H1 (cell line): ENCODE results near the gene LIFR. TPM values are rescaled to one million over a fixed set of nuclear protein-coding genes. Genes with fewer than 3 reads are reported as not detected.

Experiments
- CTCF ChIA-PET: fragments of 300-600 bp; sonication (Branson Sonifier 250); formaldehyde crosslinking; loops from one replicate; lab custom pipeline; 2021; ENCODE audit not compliant: partially characterized antibody; lab: Charles Lee
- POLR2A ChIA-PET: fragments of 300-600 bp; sonication (Branson Sonifier 250); formaldehyde crosslinking; loops from one replicate; lab custom pipeline; 2021; ENCODE audit warnings: inconsistent platforms; ENCODE audit not compliant: partially characterized antibody; lab: Charles Lee
- DNase-seq, 2 experiments: peaks; one replicate each; pipeline versions ENCODE4 v3.0.0 to v3.0.0-alpha.2; 2010 to 2022; ENCODE audit warnings: low spot score in 2 of 2, low read depth in 1 of 2, mixed read lengths in 1 of 2
- FAIRE-seq: peaks from 2 replicates; lab custom pipeline; 2011; peaks lifted over from hg19 to GRCh38; lab: Jason Lieb, UNC
- H2AFZ ChIP-seq: 2 replicates; pipeline ENCODE4 v1.8.1; 2012; ENCODE audit warnings: low read length, inconsistent platforms
- H2AK5ac ChIP-seq: 2 replicates; pipeline ENCODE4 v1.6.1; 2013; ENCODE audit warnings: low read depth, low read length
- H2BK120ac ChIP-seq: replicated peaks from 2 replicates; pipeline ENCODE3; 2013; ENCODE audit warnings: low read depth, low read length, inconsistent platforms
- H2BK12ac ChIP-seq: 2 replicates; pipeline ENCODE4 v1.6.1; 2013; ENCODE audit warnings: low read depth, low read length
- H2BK15ac ChIP-seq: 2 replicates; pipeline ENCODE4 v1.6.1; 2013; ENCODE audit warnings: low read length
- H2BK20ac ChIP-seq: 2 replicates; pipeline ENCODE4 v1.6.1; 2013; ENCODE audit warnings: low read length
- H2BK5ac ChIP-seq: 2 replicates; pipeline ENCODE4 v1.6.1; 2013; ENCODE audit warnings: low read depth, low read length
- H3K14ac ChIP-seq: 2 replicates; pipeline ENCODE4 v1.6.1; 2013; ENCODE audit warnings: inconsistent platforms; ENCODE audit not compliant: insufficient read length
- H3K18ac ChIP-seq: 2 replicates; pipeline ENCODE4 v1.6.1; 2013; ENCODE audit warnings: low read length; ENCODE audit errors: extremely low read depth
- H3K23ac ChIP-seq: 2 replicates; pipeline ENCODE4 v1.6.1; 2013; ENCODE audit warnings: inconsistent platforms; ENCODE audit not compliant: insufficient read length
- H3K23me2 ChIP-seq: 2 replicates; pipeline ENCODE4 v1.6.1; 2013; ENCODE audit warnings: low read depth, low read length
- H3K27ac ChIP-seq: 2 replicates; pipeline ENCODE4 v1.6.1; 2011; ENCODE audit warnings: low read depth, low read length, inconsistent platforms
- H3K27me3 ChIP-seq, 4 experiments: replicated peaks in 1 of 4; 1 replicate in 1 of 4; 2 replicates in 3 of 4; pipeline versions ENCODE4 v1.6.1 to v1.8.1; 2011 to 2013; ENCODE audit warnings: low read length in 3 of 4, mild to moderate bottlenecking in 3 of 4, inconsistent platforms in 2 of 4, mixed read lengths in 2 of 4, moderate library complexity in 1 of 4; ENCODE audit not compliant: control insufficient read depth in 3 of 4, insufficient read depth in 3 of 4; ENCODE audit errors: extremely low read depth in 1 of 4
- H3K36me3 ChIP-seq, 4 experiments: 2 replicates each; pipeline versions ENCODE4 v1.6.1 to v1.8.1; 2011 to 2013; ENCODE audit warnings: mild to moderate bottlenecking in 4 of 4, low read length in 3 of 4, moderate library complexity in 2 of 4, control low read depth in 1 of 4, inconsistent platforms in 1 of 4; ENCODE audit not compliant: insufficient read depth in 4 of 4, control insufficient read depth in 2 of 4
- H3K4ac ChIP-seq: replicated peaks from 2 replicates; pipeline ENCODE3; 2013; ENCODE audit warnings: low read length, low read depth, mixed read lengths, inconsistent platforms; ENCODE audit not compliant: insufficient read length
- H3K4me1 ChIP-seq, 4 experiments: replicated peaks in 1 of 4; 1 replicate in 1 of 4; 2 replicates in 3 of 4; pipeline versions ENCODE4 v1.6.1 to v1.8.1; 2011 to 2013; ENCODE audit warnings: low read length in 3 of 4, inconsistent platforms in 2 of 4, mixed read lengths in 1 of 4; ENCODE audit not compliant: insufficient read depth in 4 of 4, control insufficient read depth in 3 of 4
- H3K4me2 ChIP-seq, 2 experiments: 2 replicates each; pipeline versions ENCODE4 v1.6.1 to v1.8.1; 2011 to 2013; ENCODE audit warnings: low read depth in 2 of 2, low read length in 2 of 2, control low read depth in 1 of 2, inconsistent platforms in 1 of 2, mild to moderate bottlenecking in 1 of 2; ENCODE audit not compliant: insufficient read depth in 1 of 2
- H3K4me3 ChIP-seq, 4 experiments: fragments of 200-600, 300-600 bp in 1 of 4; sonication (generic), shearing (Covaris generic), sonication (Bioruptor Twin) in 1 of 4; 2 replicates each; pipeline versions ENCODE4 v1.5.1 to v1.8.1; 2011 to 2016; ENCODE audit warnings: low read length in 4 of 4, low read depth in 3 of 4, control low read depth in 2 of 4, inconsistent platforms in 2 of 4, mild to moderate bottlenecking in 2 of 4, mixed read lengths in 1 of 4, moderate library complexity in 1 of 4; ENCODE audit not compliant: insufficient read depth in 2 of 4; ENCODE audit errors: extremely low read depth in 1 of 4
- H3K56ac ChIP-seq: replicated peaks from 2 replicates; pipeline ENCODE3; 2013; ENCODE audit warnings: low read depth, mild to moderate bottlenecking, mixed read lengths, low read length, inconsistent platforms; ENCODE audit not compliant: insufficient read length
- H3K79me1 ChIP-seq: 2 replicates; pipeline ENCODE4 v1.6.1; 2013; ENCODE audit warnings: low read depth, low read length, control low read depth
- H3K79me2 ChIP-seq, 2 experiments: 2 replicates each; pipeline versions ENCODE4 v1.6.1 to v1.8.1; 2012 to 2013; ENCODE audit warnings: low read length in 2 of 2, mild to moderate bottlenecking in 2 of 2, inconsistent platforms in 1 of 2; ENCODE audit not compliant: insufficient read depth in 2 of 2, control insufficient read depth in 1 of 2
- H3K9ac ChIP-seq, 4 experiments: replicated peaks in 1 of 4; 1 replicate in 1 of 4; 2 replicates in 3 of 4; pipeline versions ENCODE4 v1.6.1 to v1.8.1; 2011 to 2013; ENCODE audit warnings: low read depth in 3 of 4, low read length in 3 of 4, control low read depth in 2 of 4, mild to moderate bottlenecking in 2 of 4, moderate library complexity in 2 of 4, inconsistent platforms in 1 of 4; ENCODE audit errors: extremely low read depth in 1 of 4
- H3K9me3 ChIP-seq, 2 experiments: 2 replicates each; pipeline versions ENCODE4 v1.6.1 to v1.8.1; 2012 to 2013; ENCODE audit warnings: mild to moderate bottlenecking in 2 of 2, moderate library complexity in 2 of 2, control low read depth in 1 of 2, inconsistent platforms in 1 of 2, low read depth in 1 of 2, low read length in 1 of 2, mixed read lengths in 1 of 2; ENCODE audit not compliant: insufficient read depth in 2 of 2
- H4K20me1 ChIP-seq, 2 experiments: replicated peaks in 1 of 2; 2 replicates each; pipeline versions ENCODE3 to v1.8.1; 2011 to 2013; ENCODE audit warnings: inconsistent platforms in 2 of 2, low read length in 2 of 2, mild to moderate bottlenecking in 1 of 2; ENCODE audit not compliant: insufficient read depth in 2 of 2, control insufficient read depth in 1 of 2
- H4K5ac ChIP-seq: 2 replicates; pipeline ENCODE4 v1.6.1; 2013; ENCODE audit warnings: low read length, low read depth, mixed read lengths, inconsistent platforms; ENCODE audit not compliant: insufficient read length
- H4K8ac ChIP-seq: 2 replicates; pipeline ENCODE4 v1.8.0; 2013; ENCODE audit warnings: mild to moderate bottlenecking, moderate library complexity, low read length, inconsistent platforms; ENCODE audit not compliant: insufficient read depth; ENCODE audit errors: extremely low read depth
- H4K91ac ChIP-seq: replicated peaks from 2 replicates; pipeline ENCODE3; 2013; ENCODE audit warnings: low read length, mixed read lengths, inconsistent platforms; ENCODE audit not compliant: insufficient read length
- BCL11A ChIP-seq, 2 experiments: IDR thresholded peaks; one replicate each; pipeline ENCODE4 v1.6.1; 2011; ENCODE audit warnings: low read depth in 2 of 2, low read length in 2 of 2, mild to moderate bottlenecking in 2 of 2
- JUND ChIP-seq: IDR thresholded peaks from 2 replicates; pipeline ENCODE4 v1.6.1; 2011; ENCODE audit warnings: mild to moderate bottlenecking, improper control_type of control experiment, low read length
- YY1 ChIP-seq: IDR thresholded peaks from 2 replicates; pipeline ENCODE4 v1.6.1; 2011; ENCODE audit warnings: low read depth, mild to moderate bottlenecking, low read length
- WGBS, 2 experiments: shearing (Covaris generic) in 1 of 2; methylation state at CpG; one replicate each; pipeline versions ENCODE4 v1.1.6 to v1.1.7; 2013 to 2015; ENCODE audit warnings: low lambda C conversion rate in 2 of 2, mixed read lengths in 2 of 2, inconsistent platforms in 1 of 2, low coverage in 1 of 2, missing lambda C conversion rate in 1 of 2; ENCODE audit not compliant: insufficient replicate concordance in 2 of 2, insufficient coverage in 1 of 2, insufficient read length in 1 of 2; ENCODE audit errors: extremely low coverage in 1 of 2, missing lambda C conversion rate in 1 of 2; 5-methylcytosine and 5-hydroxymethylcytosine counted together
- polyA plus RNA-seq, 7 experiments: library from polyadenylated mRNA; depleted of rRNA in 3 of 7; stranded (reverse) in 5 of 7; unstranded in 2 of 7; fragments of >200 nt in 5 of 7; fragments of 200-250 nt in 2 of 7; gene quantifications; 1 replicate in 5 of 7; 2 replicates in 1 of 7; 4 replicates in 1 of 7; pipeline versions ENCODE4 v1.2.1 to v1.2.3, GENCODE V29; 2011 to 2013; ENCODE audit warnings: missing spikeins in 2 of 7, mixed read lengths in 2 of 7
- total RNA-seq: library from RNA; stranded (reverse); fragmentation: NEBNext Ultra II Directional; extraction: Animal tissue kit (Norgen Biotek cat#: 25700); gene quantifications from 2 replicates; pipeline ENCODE4 v1.2.1, GENCODE V29; 2021

LIFR gene
- total and polyA plus RNA-seq, 2 of the 8 experiments (the other 6 are each of a cell fraction or from before 2014, with no cell fraction given) = 2.0 to 18.9 TPM

- H4K91ac ChIP-seq = no peak overlapping the region
- no peak overlapping the region for H2BK12ac ChIP-seq
- H2AK5ac ChIP-seq = no peak overlapping the region
- H3K79me1 ChIP-seq = no peaks in the 10 kb centered on the region
- no peak overlapping the region for H2BK15ac ChIP-seq
- ChIA-PET POLR2A (no interaction called here), CTCF (interaction anchor here (0.5 to 1.8 kb wide), 6 partner anchors 10 to 1534 kb away, joined by 3 to 4 read pairs (median 3); no protein-coding TSS in a partner anchor)
- DNase-seq = no peak
- no peak overlapping the region for H2BK20ac ChIP-seq
- H3K9ac ChIP-seq = no peak overlapping the region
- H3K79me2 ChIP-seq = no peaks in the 10 kb centered on the region
- H3K4me3 ChIP-seq = no peak overlapping the region
- no peak overlapping the region for H3K4me2 ChIP-seq
- no peak overlapping the region for H4K8ac ChIP-seq
- no peaks in the 10 kb centered on the region for H3K23me2 ChIP-seq
- no peak overlapping the region for H3K56ac ChIP-seq
- WGBS, 2 experiments = 88% methylated on average over 6 of the region's 6 CpGs; no CpG with 5 or more reads in 1 of the 2 experiments
- no peak overlapping the region for H2BK120ac ChIP-seq
- H3K27ac ChIP-seq = no peak overlapping the region
- no peak overlapping the region for H3K14ac ChIP-seq
- TF ChIP-seq JUND (no peak), YY1 (no peak), BCL11A (IDR thresholded peaks at IDR 0.05; ENCODE audit: low read depth in 2 of 2, low read length in 2 of 2) (no peak)
- peak overlapping the region; percentile 70 for H3K23ac ChIP-seq
- no peaks in the 10 kb centered on the region for H3K27me3 ChIP-seq
- no peaks in the 10 kb centered on the region for H3K4me1 ChIP-seq
- H3K9me3 ChIP-seq = no peaks in the 10 kb centered on the region
- no peak overlapping the region for H2BK5ac ChIP-seq
- H2AFZ ChIP-seq = no peak overlapping the region
- no peak overlapping the region for H4K5ac ChIP-seq
- H4K20me1 ChIP-seq = no peaks in the 10 kb centered on the region
- peaks cover 0 to 6% (median 1%) of the 10 kb centered on the region in 4 experiments; a peak in 2 of 8 replicates for H3K36me3 ChIP-seq
- no peak for FAIRE-seq
- no peak overlapping the region for H3K4ac ChIP-seq
- H3K18ac ChIP-seq = no peak overlapping the region
These were observed 77.0 kb downstream of the LIFR start for GRCh38 chr5:38479315-38479904.
